Middle frontal gyrus (tissue), 1 donor: Measurements from ENCODE around the gene RMND5A.

Experiments used
- DNase-seq: peaks from one replicate; pipeline ENCODE4 v3.0.0-alpha.2; 2015; ENCODE audit warnings: low spot score; ENCODE audit errors: extremely low spot score

RMND5A gene

DNA sequence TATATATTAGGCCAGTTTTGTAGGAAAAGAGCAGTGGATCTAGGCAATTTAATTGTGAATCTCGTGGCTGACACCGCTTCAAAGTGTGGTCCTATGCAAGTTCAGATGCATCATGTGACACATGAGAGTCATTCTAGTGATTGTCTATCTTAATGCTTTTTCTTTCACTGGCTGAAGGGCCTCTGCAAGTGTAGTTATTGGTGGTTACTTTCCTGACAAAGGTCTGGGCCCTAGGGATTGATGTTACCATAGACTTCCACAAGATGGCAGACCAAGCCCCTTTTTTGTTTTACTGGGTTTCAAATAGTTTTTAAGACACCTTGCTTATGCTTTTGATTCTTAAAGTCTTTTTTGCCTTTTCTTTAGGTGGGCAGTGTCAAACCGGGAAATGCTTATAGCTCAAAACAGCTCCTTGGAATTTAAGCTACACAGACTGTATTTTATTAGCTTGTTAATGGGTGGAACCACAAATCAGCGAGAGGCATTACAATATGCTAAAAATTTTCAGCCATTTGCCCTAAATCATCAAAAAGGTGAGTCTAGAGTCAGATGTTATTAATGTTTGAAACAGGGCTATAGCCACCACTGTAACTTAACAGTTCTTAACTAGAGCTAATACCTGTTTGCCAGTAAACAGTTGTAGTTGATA lies 44.7 kb downstream of the RMND5A start:
- DNase-seq: no peak

DNA sequence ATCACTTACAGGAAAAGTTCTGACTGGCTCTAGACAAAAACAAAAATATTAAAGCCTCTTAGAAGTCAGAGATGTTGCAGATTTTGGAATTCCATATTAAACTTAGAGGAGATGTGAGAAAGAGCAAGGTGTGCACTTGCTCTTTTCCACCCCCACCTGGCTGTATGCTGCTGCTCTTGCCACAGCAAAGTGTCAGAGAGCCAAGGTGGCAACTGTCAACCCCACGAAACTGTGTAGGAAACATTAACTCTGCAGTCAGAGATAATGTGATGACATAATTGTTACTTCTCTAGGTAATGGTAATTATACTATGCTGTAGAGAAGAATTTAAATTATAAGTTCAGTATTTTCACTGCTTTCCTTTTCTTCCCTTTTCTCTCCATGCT lies 45.2 kb downstream of the RMND5A start:
- DNase-seq: no peak

GRCh38 chr2:86768189-86768949 lies 48.3 kb downstream of the RMND5A start:
- no peak for DNase-seq

DNA sequence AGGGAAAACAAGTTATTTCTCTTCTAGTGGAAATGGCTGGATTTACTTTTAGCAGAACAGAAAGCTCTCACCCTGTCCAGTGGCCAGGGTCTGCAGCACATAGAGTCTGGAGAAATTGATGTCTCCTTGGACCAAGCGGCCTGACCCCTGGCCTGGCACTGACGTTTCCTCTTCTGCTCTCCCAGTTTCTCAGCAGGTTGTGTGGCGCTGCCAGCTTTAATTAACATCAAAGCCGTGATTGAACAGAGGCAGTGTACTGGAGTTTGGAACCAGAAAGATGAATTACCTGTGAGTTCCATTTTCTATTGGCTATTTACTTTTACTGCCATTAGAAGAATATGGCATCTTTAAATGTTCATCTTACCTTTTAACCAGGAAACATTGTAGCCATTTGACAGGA lies 49.7 kb downstream of the RMND5A start:
- DNase-seq: no peak

DNA sequence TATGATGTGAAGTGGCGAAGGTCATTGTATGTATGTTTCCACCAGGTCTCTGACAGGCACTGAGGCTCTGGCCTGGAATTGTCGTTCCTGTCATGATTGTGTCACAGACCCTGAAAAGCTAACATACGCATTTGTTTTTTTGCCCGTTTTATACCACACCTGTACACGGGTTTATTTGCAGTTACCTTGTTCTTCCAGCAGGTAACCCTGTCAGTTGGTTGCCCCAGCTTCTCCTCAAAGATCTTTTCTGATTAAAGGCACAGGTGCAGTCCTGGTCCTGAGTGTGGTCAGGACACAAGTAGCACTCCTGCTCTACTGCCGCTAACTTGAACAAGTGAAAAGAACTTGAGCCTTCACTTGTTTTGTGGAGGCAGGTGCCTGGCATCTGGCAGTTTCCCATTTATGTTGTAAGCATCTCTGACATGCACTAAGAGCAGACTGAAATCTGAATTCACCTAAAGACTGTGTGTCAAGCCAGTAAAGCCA lies 50.8 kb downstream of the RMND5A start:
- no peak for DNase-seq

DNA sequence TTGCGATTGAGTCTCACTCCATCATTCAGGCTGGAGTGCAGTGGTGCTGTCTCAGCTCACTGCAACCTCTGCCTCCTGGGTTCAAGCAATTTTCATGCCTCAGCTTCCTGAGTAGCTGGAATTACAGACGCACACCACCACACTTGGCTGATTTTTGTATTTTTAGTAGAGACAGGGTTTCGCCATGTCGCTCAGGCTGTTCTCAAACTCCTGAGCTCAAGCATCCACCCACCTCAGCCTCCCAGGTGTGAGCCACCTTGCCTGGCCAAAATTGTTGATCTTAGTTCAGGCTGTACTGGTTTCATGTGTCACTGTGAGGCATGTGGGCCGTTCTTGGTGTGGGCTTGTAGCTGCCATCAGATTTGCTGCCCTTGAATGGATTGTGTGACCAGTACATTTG lies 52.5 kb downstream of the RMND5A start:
- no peak for DNase-seq

GRCh38 chr2:86774862-86775261 lies 54.8 kb downstream of the RMND5A start:
- no peak for DNase-seq

DNA sequence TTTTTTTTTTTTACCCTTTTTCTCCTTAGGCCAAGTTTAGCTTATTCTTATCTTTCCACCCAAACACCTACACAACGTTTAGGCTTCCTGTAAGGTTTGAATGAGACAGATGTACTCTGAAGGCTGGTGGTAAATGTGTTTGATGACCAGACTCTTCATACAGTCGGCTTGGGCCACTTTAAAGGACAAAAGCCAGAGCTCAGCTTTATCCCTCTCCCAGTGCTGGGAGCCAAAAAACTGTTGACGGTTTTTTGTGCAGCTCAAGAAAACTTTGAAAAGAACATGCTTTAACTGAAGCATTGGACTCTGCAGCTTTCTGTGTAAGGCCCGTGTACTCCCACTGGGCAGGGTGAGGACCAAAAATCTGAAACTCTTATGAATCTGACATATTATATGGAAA lies 55.2 kb downstream of the RMND5A start:
- no peak for DNase-seq

DNA sequence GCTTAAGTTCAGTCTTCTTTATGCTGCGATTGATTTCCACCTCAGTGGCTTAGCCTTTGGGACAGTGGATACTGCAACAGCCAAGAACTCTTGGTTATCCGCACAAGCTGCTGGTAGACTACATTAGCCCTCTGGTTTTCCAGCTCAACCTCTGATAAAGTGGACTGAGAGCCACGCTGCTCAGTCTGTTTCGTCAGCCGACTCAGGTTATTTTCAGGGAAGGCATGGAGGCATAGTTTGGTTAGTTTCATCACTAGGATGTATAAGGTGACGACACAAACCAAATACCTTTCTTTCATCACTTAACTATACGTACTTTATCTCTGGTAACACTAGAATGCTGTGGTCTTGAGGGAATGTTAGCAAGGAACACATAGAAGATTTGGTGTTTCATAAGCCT lies 56.4 kb downstream of the RMND5A start:
- no peak for DNase-seq

GRCh38 chr2:86778957-86779356 lies 58.9 kb downstream of the RMND5A start:
- DNase-seq: no peak

DNA sequence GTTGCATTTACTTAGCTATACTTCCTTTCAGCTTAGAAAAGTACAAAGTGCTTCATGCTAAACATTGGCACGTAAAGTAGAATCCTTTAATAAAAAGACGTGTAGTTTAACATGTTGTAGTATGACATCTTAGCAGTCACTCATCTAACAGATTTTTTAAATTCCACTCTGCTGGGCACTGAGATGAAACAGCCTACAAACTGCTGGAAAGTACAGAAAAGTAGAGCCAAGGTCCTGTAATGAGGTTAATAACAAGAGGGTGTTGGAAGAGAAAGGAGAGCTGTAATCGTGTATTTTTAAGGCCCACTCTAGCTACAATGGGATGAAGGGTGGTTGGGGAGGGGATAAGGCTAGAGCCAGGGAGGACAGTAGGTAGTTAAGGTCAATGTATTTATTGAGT lies 59.9 kb downstream of the RMND5A start:
- no peak for DNase-seq

GRCh38 chr2:86781363-86781762 lies 61.3 kb downstream of the RMND5A start:
- DNase-seq: no peak

DNA sequence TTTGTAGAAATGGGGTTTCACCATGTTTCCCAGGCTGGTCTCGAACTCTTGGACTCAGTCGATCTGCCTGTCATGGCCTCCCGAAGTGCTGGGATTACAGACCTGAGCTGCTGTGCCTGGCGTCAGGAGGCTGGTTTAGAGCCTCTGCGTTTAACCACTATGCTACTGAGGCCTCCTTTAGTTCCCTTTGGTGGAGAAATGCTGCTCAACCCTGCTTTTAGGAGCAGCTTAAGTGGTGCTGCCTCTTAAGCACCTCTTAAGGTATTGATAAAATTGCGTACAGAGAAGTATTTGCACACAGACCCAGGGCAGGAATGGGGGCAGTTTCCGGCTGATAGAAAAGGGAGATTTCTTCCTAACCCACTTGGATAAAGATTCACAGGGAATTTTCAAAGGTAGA lies 62.7 kb downstream of the RMND5A start:
- DNase-seq: no peak

DNA sequence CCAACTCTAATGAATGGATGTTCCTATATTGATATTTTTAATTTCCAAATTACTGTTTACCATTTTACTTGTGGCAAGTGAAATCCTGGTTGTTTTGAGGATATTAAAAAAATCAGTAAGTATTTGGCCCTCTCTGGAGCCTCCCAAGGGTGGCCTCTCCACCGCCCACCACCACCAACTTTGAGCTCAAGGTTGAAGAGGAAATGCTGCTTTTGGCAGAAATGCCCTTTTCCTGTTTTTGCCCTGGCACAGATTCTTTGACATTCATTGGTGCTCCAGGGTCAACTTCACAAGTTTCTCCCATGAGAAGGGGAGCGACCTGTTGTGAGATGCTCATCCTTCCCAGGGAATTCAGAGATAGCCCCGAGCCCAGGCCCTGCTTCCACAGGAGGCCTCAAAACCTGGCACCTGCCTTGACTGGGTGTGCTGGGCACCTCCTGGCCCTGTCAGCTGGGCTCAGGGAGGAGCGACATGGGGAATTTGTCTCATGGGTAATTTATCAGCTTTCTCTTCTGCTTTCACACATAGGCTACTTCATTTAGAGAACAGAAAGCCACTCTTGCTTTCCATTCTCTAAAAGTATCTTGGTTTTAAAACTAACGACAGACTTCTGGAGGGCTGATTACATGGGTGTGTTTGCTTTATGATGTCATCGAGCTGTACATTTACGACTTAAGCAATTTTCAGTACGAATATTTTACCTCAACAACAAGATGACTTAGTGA lies 63.7 kb downstream of the RMND5A start:
- DNase-seq: no peak

- DNase-seq: no peak
Observed at GRCh38 chr2:86785456-86785855, 65.4 kb downstream of the RMND5A start.

DNA sequence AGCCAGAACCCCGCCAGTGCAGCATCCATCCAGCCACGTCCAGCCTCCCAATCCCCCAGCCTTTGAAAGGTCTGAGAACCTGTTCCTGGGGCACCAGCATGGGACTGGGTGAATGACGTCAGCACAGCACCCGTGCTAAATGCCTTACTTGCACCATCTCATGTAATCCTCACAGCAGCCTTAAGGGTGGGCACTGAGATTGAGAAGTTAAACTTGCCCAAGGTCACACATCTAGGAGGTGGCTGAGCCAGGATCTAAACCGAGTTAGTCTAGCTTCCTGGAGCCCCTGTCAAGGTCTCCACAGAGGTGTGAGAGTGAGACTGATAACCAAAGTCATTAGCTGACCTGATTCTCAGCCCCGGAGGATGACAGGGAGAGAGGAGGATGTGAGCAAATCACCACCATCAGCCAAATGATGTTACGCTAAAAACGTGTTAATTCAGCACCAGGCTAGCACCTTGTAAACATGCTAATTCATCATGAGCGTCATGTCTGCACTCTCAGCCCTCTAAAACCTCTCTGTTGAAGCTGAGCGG lies 66.0 kb downstream of the RMND5A start:
- DNase-seq: no peak

- no peak for DNase-seq
Observed at GRCh38 chr2:86787736-86788135, 67.6 kb downstream of the RMND5A start.

DNA sequence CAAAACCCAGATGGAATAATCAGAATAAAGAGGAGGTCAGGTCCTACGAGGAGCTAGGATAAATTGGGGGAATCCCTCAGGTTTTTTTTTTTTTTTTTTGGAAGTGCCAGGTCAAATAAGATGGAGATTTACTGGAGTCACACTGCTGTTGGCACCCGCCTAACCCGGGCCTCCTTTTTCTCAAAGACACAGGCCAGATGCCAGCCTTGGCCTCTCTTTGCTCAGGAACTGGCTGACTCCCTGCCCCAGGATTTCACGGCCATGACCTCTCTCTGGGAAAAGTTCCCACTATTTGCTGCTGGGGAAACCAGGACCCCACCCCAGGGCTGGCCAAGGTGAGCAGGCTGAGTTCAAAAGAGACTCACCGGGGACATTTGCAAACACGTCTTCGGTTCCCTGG lies 68.1 kb downstream of the RMND5A start:
- DNase-seq: no peak

DNA sequence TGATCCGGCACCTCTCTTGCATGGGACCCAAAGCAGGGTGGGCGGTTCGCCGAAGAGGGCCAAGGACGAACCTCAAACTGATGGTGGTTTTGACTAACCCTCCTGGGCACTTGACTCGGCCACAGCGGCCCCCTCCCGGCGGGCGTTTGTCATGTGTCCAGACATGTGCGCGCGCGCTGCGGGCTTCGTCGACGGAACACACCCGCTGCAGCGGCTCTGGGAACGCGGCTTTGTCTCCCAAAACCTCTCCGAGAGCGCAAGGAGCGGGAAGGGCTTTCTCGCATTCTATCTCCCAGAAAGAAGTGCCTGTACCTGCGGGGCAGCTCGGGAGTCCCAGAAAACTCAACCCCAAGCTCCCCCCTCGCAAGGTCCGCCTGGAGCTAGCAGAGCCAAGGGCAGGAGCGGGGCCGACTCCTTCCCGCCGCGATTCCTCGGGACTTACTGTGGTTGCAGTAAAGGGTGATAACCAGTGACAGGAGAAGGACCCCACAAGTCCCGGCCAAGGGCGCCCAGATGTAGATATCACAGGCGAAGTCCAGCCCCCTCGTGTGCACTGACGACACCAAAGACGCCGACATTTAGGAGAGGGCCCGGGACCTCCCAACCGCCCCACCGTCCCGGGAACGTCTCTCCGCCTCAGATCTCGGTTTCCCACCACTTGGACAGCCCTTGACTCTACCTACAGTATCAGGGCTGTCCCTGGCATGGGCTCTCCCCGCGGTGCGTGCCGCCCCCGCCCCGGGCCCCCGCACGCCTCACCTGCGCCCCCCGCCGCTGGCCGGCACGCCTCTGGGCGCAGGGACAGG lies 69.0 kb downstream of the RMND5A start:
- DNase-seq: no peak

DNA sequence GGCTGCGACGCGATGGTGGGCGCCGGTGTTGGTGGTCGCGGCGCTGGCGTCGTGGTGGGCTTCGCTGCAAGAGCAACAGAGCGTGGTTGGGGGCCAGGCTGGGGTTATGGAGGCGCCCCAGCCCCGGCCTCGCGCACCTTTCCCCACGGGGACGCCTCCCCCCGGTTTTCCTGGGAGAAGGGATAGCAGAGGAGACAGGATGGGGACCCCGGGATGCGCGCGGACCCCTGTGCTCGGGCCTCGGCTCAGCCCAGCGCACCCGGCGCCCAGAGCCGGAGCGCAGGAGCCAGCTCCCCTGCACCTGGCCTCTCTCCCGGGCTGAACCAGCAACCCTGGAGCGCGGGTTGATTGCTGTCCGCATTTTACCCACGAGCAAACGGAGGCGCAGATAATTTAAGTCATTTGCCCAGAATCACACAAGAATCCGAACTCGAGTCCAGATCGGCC lies 69.6 kb downstream of the RMND5A start:
- DNase-seq: no peak

DNA sequence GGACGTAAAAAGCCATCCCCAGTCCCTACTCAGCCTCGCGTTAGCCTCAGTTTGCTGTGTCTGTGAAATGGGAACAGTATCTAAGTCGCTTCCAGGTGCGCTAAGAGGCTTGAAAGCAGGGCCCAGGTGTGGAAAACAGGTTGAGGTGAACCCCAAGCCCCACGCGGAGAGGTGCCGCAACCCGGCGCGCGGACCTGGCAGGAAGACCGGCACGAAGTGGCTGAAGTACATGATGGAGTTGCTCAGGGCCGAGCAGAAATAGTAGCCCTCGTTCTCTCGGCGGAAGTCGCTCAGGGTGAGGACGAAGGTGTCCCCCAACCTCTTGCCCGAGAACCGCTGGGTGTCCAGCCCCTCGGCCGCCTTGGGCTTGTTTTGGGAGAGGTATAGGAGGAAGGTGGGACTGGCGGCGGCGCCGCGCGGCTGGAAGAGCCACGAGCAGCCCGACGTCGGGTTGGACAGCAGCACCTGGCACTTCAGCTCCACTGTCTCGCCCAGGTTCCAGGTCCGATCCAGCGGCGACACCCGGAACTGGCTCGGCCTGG lies 70.1 kb downstream of the RMND5A start:
- DNase-seq: no peak
